ENCODE results near the gene NUP153. TPM values are rescaled to one million over a fixed set of nuclear protein-coding genes. Genes with fewer than 3 reads are reported as not detected.

NUP153 gene
- 41.7 and 49.7 TPM in 2 replicates for total RNA-seq

GRCh38 chr6:17706580-17707370 lies at the start of gene NUP153:
TSS of gene NUP153 (minus strand) at chr6:17706925. CDS start at chr6:17706387, 538 bp downstream.

DNA sequence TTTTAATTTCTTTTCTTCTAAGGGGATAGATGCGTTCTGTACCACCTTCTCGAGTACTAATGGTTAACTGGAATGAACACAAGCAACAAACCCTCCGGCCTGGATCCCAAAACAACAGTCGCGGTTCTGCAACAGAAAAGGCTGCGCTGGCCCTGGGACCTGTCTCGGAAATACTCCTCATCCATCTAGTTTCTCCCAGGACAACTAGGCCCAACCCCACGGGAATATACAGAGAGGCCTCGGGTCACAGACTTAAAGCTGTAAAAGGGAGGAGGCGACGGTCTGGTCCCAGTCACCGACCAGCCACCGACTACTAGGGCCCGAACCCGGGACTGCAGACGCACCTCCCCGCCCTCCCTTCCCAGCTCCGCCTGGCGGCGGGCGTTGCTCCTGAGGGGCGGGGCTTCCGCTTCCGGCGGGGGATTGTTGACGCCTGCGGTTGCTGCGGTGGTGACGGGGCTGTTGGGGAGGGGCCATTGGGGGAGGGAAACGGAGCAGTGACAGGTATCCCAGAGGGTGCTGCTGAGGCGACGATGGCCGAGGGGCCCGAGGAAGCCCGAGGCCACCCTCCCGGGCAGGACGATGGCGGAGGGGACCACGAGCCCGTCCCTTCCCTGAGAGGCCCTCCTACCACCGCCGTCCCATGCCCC lies 106.7 kb downstream of the NUP153 start, which contains the start of gene FAM8A1:
Gene FAM8A1, plus strand, starts transcription at position 426 of the 650 bp plus-strand sequence. Its CDS starts 108 bp downstream, at position 534.

Small RNAs within 50 kb of the gene (small RNA-seq; reads per million reads assigned to genes)
- gene RF00019 = not detected
- gene RNA5SP204 = 4.8 reads per million, percentile 77 among the genes with 10 or more reads in this experiment
- not detected for gene RNU6-190P
- gene SUMO2P13 = not detected

Other genes with a start within 250 kb of the NUP153 start
- gene FAM8A1, start 106.6 kb downstream of the NUP153 start, total RNA-seq = 29.0 and 32.1 TPM in 2 replicates

Data from hair follicle dermal papilla cell (primary cell).